CD4-positive, alpha-beta T cell (primary cell): Measurements from ENCODE around the gene GSAP. TPM values are rescaled to one million over a fixed set of nuclear protein-coding genes. Genes with fewer than 3 reads are reported as not detected.

Experiments
- ATAC-seq: fragments of 200-7000 bp; cut with Tn5 transposase; one replicate; pipeline ENCODE4 v1.10.0; 2022; ENCODE audit warnings: mild to moderate bottlenecking; ENCODE audit not compliant: poor library complexity
- CTCF ChIA-PET: fragments of 350-600 bp; sonication (Branson Sonifier 250); formaldehyde crosslinking; loops from one replicate; lab custom pipeline; 2021; ENCODE audit warnings: antibody characterized with exemption, inconsistent platforms; lab: Charles Lee
- POLR2A ChIA-PET: fragments of 350-600 bp; sonication (Branson Sonifier 250); formaldehyde crosslinking; loops from one replicate; lab custom pipeline; 2021; ENCODE audit warnings: antibody characterized with exemption, inconsistent platforms; lab: Charles Lee
- DNase-seq, 14 experiments: peaks; one replicate each; pipeline ENCODE4 v3.0.0-alpha.2; 2013 to 2020; ENCODE audit warnings: mixed read lengths in 2 of 14
- H3K27ac ChIP-seq, 2 donors: one replicate each; pipeline versions ENCODE4 v1.5.1 to v1.7.0; 2013; ENCODE audit warnings: low read length in 2 of 2, low read depth in 1 of 2, mild to moderate bottlenecking in 1 of 2
- H3K27me3 ChIP-seq, 2 experiments: 1 replicate in 1 of 2; 2 replicates in 1 of 2; pipeline versions ENCODE4 v1.6.1 to v1.7.0; 2013; ENCODE audit warnings: low read length in 2 of 2, control low read depth in 1 of 2, mild to moderate bottlenecking in 1 of 2, moderate library complexity in 1 of 2; ENCODE audit not compliant: insufficient read depth in 2 of 2, control insufficient read depth in 1 of 2
- H3K36me3 ChIP-seq: one replicate; pipeline ENCODE4 v1.6.1; 2013; ENCODE audit warnings: low read length, control low read depth; ENCODE audit not compliant: insufficient read depth
- H3K4me1 ChIP-seq: one replicate; pipeline ENCODE4 v1.6.1; 2013; ENCODE audit warnings: low read length, control low read depth; ENCODE audit not compliant: insufficient read depth
- H3K4me3 ChIP-seq: one replicate; pipeline ENCODE4 v1.5.1; 2013; ENCODE audit warnings: mild to moderate bottlenecking, low read length, moderate library complexity
- H3K9me3 ChIP-seq, 2 experiments: 1 replicate in 1 of 2; 2 replicates in 1 of 2; pipeline versions ENCODE4 v1.6.1 to v1.7.0; 2013; ENCODE audit warnings: low read length in 2 of 2, mild to moderate bottlenecking in 2 of 2, control low read depth in 1 of 2, moderate library complexity in 1 of 2; ENCODE audit not compliant: control insufficient read depth in 1 of 2, insufficient read depth in 1 of 2
- H3K27ac Mint-ChIP-seq: one replicate; pipeline ENCODE4 v1.8.0; 2020; ENCODE audit warnings: mixed read lengths
- H3K27me3 Mint-ChIP-seq: one replicate; pipeline ENCODE4 v1.8.0; 2021; ENCODE audit warnings: mixed read lengths
- H3K36me3 Mint-ChIP-seq: one replicate; pipeline ENCODE4 v1.8.0; 2021; ENCODE audit warnings: low read depth, mixed read lengths
- H3K4me1 Mint-ChIP-seq: one replicate; pipeline ENCODE4 v1.8.0; 2021; ENCODE audit warnings: low read depth, mixed read lengths
- H3K4me3 Mint-ChIP-seq: one replicate; pipeline ENCODE4 v1.8.0; 2020; ENCODE audit warnings: mild to moderate bottlenecking, mixed read lengths
- H3K9me3 Mint-ChIP-seq: one replicate; pipeline ENCODE4 v1.8.0; 2020; ENCODE audit warnings: mixed read lengths
- CTCF ChIP-seq: fragments of 200-600 bp; IDR thresholded peaks from one replicate; pipeline ENCODE4 v1.8.0; 2022; ENCODE audit warnings: antibody characterized with exemption, mild to moderate bottlenecking
- intact Hi-C, 2 experiments: fragments of 100-400 bp; cut with DNase I in 1 of 2; cut with micrococcal nuclease in 1 of 2; formaldehyde crosslinking; loops; one replicate each; pipeline versions ENCODE4 v1.15.1 to v1.9.0; 2023 to 2025; cut with DNase I, micrococcal nuclease
- total RNA-seq, 174 experiments: library from RNA in 2 of 174; stranded (reverse) in 2 of 174; gene quantifications; one replicate each; pipeline ENCODE4 v1.2.3 and lab custom pipeline; 2021 to 2026

Gene GSAP
- total RNA-seq, 2 experiments from 2014 or later: 19.1 to 19.5 TPM

GRCh38 chr7:77460057-77460486 is 43.9 kb upstream of the GSAP start:
- Histone ChIP-seq H3K4me3 (no peak overlapping the region), H3K36me3 (no peaks in the 10 kb centered on the region), H3K4me1 (no peaks in the 10 kb centered on the region), H3K27ac (no peak overlapping the region), H3K27me3 (no peaks in the 10 kb centered on the region), H3K9me3 (no peaks in the 10 kb centered on the region)
- Mint-ChIP-seq H3K27ac (no peak overlapping the region), H3K27me3 (no peaks in the 10 kb centered on the region), H3K4me3 (no peak overlapping the region), H3K4me1 (no peaks in the 10 kb centered on the region), H3K9me3 (no peaks in the 10 kb centered on the region), H3K36me3 (no peaks in the 10 kb centered on the region)
- no peak for TF ChIP-seq CTCF
- ChIA-PET POLR2A (no interaction called here), CTCF (no interaction called here)
- ATAC-seq (no peak), DNase-seq (peak in 1 of 14 experiments; percentile 5)
- intact Hi-C loops: no loop called here

DNA sequence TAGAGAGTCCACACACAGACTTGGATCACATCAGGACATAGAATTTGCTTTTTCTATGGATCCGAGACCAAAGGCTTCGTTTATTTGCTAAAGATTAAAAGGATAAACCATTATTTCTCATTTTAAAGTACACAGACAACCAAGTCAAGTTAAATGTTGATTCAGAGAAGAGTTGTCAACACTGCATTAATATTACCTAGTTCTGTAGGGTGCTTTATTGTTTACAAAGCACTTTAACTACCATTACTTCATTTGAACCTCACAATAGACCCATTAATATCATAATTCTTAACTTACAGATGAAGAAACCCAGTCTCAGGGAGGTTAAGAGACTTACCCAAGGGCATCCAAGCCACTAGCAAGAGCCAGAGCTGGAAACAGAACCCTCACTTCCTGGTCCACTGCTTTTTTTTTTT is 43.2 kb upstream of the GSAP start:
- Mint-ChIP-seq H3K36me3 (no peaks in the 10 kb centered on the region), H3K27me3 (no peaks in the 10 kb centered on the region), H3K4me1 (no peaks in the 10 kb centered on the region), H3K27ac (no peak overlapping the region), H3K9me3 (no peaks in the 10 kb centered on the region), H3K4me3 (no peak overlapping the region)
- Histone ChIP-seq H3K4me1 (no peaks in the 10 kb centered on the region), H3K36me3 (no peaks in the 10 kb centered on the region), H3K4me3 (no peak overlapping the region), H3K27ac (no peak overlapping the region), H3K27me3 (no peaks in the 10 kb centered on the region), H3K9me3 (no peaks in the 10 kb centered on the region)
- intact Hi-C loops: no loop called here
- ATAC-seq (no peak), DNase-seq (no peak)
- ChIA-PET CTCF (no interaction called here), POLR2A (no interaction called here)
- TF ChIP-seq CTCF: no peak

GRCh38 chr7:77458786-77459185 is 42.6 kb upstream of the GSAP start:
- no peaks in the 10 kb centered on the region for H3K27me3 ChIP-seq
- no peaks in the 10 kb centered on the region for H3K4me1 ChIP-seq
- Mint-ChIP-seq H3K27ac (no peak overlapping the region), H3K9me3 (no peaks in the 10 kb centered on the region), H3K27me3 (no peaks in the 10 kb centered on the region), H3K36me3 (no peaks in the 10 kb centered on the region), H3K4me1 (no peaks in the 10 kb centered on the region), H3K4me3 (no peak overlapping the region)
- ChIA-PET CTCF (no interaction called here), POLR2A (no interaction called here)
- H3K9me3 ChIP-seq: no peaks in the 10 kb centered on the region
- no peak overlapping the region for H3K4me3 ChIP-seq
- TF ChIP-seq CTCF: no peak
- H3K36me3 ChIP-seq: no peaks in the 10 kb centered on the region
- intact Hi-C loops: no loop called here
- DNase-seq: peak in 1 of 14 experiments; percentile 4
- H3K27ac ChIP-seq: no peak overlapping the region
- ATAC-seq: no peak
